DND-41 (cell line): ENCODE results near the gene IGSF1.

Source experiments
- ATAC-seq: fragments of 200-7000 bp; cut with Tn5 transposase; 3 replicates; pipeline ENCODE4 v1.9.1; 2021; ENCODE audit warnings: low read depth; ENCODE audit not compliant: insufficient read depth
- DNase-seq: peaks from one replicate; pipeline ENCODE4 v3.0.0-alpha.2; 2020
- H2AFZ ChIP-seq: 2 replicates; pipeline ENCODE4 v1.6.0; 2012; ENCODE audit warnings: low read depth, low read length
- H3K27ac ChIP-seq: 2 replicates; pipeline ENCODE4 v1.5.1; 2012; ENCODE audit warnings: low read length, inconsistent platforms
- H3K27me3 ChIP-seq: fragments of 200-600 bp; sonication (generic); 2 replicates; pipeline ENCODE4 v1.6.0; 2012; ENCODE audit warnings: low read length, mild to moderate bottlenecking, inconsistent platforms; ENCODE audit not compliant: insufficient read depth, poor library complexity
- H3K36me3 ChIP-seq: 2 replicates; pipeline ENCODE4 v1.5.1; 2012; ENCODE audit warnings: low read length, inconsistent platforms; ENCODE audit not compliant: insufficient read depth
- H3K4me1 ChIP-seq: 2 replicates; pipeline ENCODE4 v1.5.1; 2012; ENCODE audit warnings: mild to moderate bottlenecking, low read length; ENCODE audit not compliant: insufficient read depth
- H3K4me2 ChIP-seq: 2 replicates; pipeline ENCODE4 v1.6.0; 2012; ENCODE audit warnings: mild to moderate bottlenecking, moderate library complexity, low read length, inconsistent platforms; ENCODE audit not compliant: insufficient read depth
- H3K4me3 ChIP-seq, 2 experiments: fragments of 200-600 bp in 1 of 2; shearing (Covaris generic) in 1 of 2; 2 replicates each; pipeline ENCODE4 v1.5.1; 2012 to 2016; ENCODE audit warnings: inconsistent platforms in 2 of 2, low read length in 2 of 2, mild to moderate bottlenecking in 2 of 2, low read depth in 1 of 2, moderate library complexity in 1 of 2
- H3K79me2 ChIP-seq: 2 replicates; pipeline ENCODE4 v1.6.0; 2012; ENCODE audit warnings: low read length, inconsistent platforms; ENCODE audit not compliant: insufficient read depth
- H3K9ac ChIP-seq: 2 replicates; pipeline ENCODE4 v1.6.0; 2012; ENCODE audit warnings: low read depth, mild to moderate bottlenecking, inconsistent platforms, low read length, moderate library complexity
- H3K9me3 ChIP-seq: 2 replicates; pipeline ENCODE4 v1.5.1; 2012; ENCODE audit warnings: low read length, moderate library complexity, mild to moderate bottlenecking, inconsistent platforms; ENCODE audit not compliant: insufficient read depth, severe bottlenecking
- H4K20me1 ChIP-seq: 2 replicates; pipeline ENCODE4 v1.6.0; 2012; ENCODE audit warnings: low read length; ENCODE audit not compliant: insufficient read depth
- EZH2 ChIP-seq: IDR thresholded peaks from 3 replicates; pipeline ENCODE4 v1.6.1; 2012; ENCODE audit warnings: borderline replicate concordance, low read depth, mild to moderate bottlenecking, moderate library complexity, low read length, inconsistent platforms; ENCODE audit not compliant: severe bottlenecking
- TF ChIP-seq, protein P1 (sequence below): IDR thresholded peaks from 2 replicates; pipeline ENCODE4 v1.5.1; 2012; ENCODE audit warnings: borderline replicate concordance, low read length, moderate library complexity, mild to moderate bottlenecking; ENCODE audit not compliant: poor library complexity, severe bottlenecking; ENCODE audit errors: extremely low read depth

Gene IGSF1

DNA sequence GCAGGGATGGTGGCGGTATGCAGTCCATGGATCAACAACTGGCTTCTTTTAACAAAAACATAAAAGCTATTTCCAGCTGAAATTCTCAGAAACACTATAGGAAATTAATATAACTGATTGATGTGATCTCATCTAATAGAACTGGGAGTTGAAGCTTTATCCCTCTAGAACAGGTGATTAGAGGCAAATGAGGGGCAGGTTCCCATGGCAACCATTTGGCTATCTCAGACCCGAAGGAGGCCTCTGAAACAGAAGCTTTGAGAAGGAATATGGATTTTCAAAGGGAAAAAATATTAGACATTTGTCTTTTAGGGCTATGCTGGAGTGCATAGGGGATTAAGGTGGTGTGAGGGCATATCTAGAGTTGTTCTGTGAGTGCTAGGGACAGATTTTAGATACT is 50.0 kb downstream of the IGSF1 start:
- Histone ChIP-seq H3K79me2 (no peaks in the 10 kb centered on the region), H3K27me3 (no peaks in the 10 kb centered on the region), H2AFZ (no peak overlapping the region), H3K36me3 (no peaks in the 10 kb centered on the region), H3K9ac (no peak overlapping the region), H3K4me3 (no peak overlapping the region), H3K4me1 (no peaks in the 10 kb centered on the region), H3K9me3 (no peaks in the 10 kb centered on the region), H3K4me2 (no peak overlapping the region), H4K20me1 (no peaks in the 10 kb centered on the region), H3K27ac (no peak overlapping the region)
- TF ChIP-seq, protein P1, sequence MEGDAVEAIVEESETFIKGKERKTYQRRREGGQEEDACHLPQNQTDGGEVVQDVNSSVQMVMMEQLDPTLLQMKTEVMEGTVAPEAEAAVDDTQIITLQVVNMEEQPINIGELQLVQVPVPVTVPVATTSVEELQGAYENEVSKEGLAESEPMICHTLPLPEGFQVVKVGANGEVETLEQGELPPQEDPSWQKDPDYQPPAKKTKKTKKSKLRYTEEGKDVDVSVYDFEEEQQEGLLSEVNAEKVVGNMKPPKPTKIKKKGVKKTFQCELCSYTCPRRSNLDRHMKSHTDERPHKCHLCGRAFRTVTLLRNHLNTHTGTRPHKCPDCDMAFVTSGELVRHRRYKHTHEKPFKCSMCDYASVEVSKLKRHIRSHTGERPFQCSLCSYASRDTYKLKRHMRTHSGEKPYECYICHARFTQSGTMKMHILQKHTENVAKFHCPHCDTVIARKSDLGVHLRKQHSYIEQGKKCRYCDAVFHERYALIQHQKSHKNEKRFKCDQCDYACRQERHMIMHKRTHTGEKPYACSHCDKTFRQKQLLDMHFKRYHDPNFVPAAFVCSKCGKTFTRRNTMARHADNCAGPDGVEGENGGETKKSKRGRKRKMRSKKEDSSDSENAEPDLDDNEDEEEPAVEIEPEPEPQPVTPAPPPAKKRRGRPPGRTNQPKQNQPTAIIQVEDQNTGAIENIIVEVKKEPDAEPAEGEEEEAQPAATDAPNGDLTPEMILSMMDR = no peak
- TF ChIP-seq EZH2 = no peak
- DNase-seq = no peak
- ATAC-seq = no peak

DNA sequence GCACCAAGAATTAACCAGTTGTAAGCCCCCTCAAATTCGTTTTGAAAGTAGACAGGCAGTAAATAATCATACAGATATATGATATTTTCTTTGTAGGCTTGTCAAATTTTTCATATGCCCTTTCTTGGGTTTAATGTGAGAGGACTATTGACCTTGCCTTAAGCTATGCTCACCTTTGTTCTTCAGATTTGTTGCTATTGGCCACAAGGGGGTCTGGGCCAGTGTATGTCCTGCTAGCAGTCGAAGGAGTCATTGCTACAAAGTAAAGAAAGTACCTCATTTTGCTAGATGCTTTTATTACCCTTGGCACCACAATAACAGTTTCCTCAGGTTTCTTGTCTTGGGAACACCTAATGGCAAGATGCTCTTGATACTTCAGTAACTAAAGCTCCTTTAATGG is 51.7 kb downstream of the IGSF1 start:
- TF ChIP-seq, protein P1 = no peak
- no peak for TF ChIP-seq EZH2
- Histone ChIP-seq H2AFZ (no peak overlapping the region), H3K4me1 (no peaks in the 10 kb centered on the region), H3K4me3 (no peak overlapping the region), H3K9me3 (no peaks in the 10 kb centered on the region), H3K27ac (no peak overlapping the region), H3K9ac (no peak overlapping the region), H3K4me2 (no peak overlapping the region), H3K27me3 (no peaks in the 10 kb centered on the region), H3K79me2 (no peaks in the 10 kb centered on the region), H4K20me1 (no peaks in the 10 kb centered on the region), H3K36me3 (no peaks in the 10 kb centered on the region)
- ATAC-seq = no peak
- DNase-seq = no peak

DNA sequence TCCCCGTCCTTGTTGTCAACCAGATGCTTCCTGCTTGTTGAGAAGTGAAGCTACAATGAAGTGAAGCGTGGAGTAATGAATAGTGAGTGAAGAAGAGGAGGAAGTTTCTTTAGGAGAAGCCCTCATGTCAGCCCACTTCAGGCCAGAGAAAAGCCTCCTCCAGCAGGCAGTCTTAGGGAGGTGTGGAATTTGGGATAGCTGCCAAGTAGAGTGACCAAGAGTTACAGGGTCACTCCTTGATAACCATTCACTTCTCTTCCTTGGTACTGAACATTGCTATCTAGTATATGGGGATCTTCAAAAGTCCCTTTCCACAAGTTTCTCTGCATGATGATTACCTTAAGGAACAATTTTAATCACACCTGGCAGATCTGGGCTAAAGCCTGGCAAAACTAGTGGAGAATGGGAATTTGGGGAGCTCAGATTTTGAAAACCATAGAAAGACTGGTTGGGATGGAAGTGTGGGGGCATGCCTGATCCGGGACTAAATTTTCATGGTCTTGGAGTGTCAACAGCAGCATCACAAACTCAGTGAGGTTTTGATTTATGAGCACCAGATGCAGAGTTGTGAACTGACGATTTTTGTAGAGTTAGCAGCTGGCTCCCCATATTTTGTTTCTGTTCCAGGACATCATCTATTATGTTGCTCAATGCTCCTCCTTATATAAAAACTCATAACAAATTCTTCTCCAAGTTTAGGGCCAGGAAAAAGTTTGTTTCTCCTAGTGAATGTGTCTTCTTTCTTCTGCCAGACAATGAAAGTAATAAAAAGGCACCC is 53.1 kb downstream of the IGSF1 start:
- Histone ChIP-seq H3K36me3 (no peaks in the 10 kb centered on the region), H3K79me2 (no peaks in the 10 kb centered on the region), H3K27ac (no peak overlapping the region), H4K20me1 (no peaks in the 10 kb centered on the region), H3K27me3 (no peaks in the 10 kb centered on the region), H3K4me1 (no peaks in the 10 kb centered on the region), H3K9me3 (no peaks in the 10 kb centered on the region), H3K4me3 (no peak overlapping the region), H3K4me2 (no peak overlapping the region), H3K9ac (no peak overlapping the region), H2AFZ (no peak overlapping the region)
- ATAC-seq (no peak), DNase-seq (no peak)
- TF ChIP-seq, protein P1 = no peak
- TF ChIP-seq EZH2 = no peak
